Body of pancreas (tissue), 4 donors: ENCODE results near the gene SYNE1.

Source experiments
- POLR2A ChIP-seq, 3 donors: fragments of 450-650 bp; IDR thresholded peaks; one replicate each; pipeline ENCODE4 v1.6.1; 2016; ENCODE audit warnings: antibody characterized with exemption in 3 of 3, mild to moderate bottlenecking in 2 of 3
- TF ChIP-seq, protein P1 (sequence below), 7 experiments: fragments of 450-650 bp in 4 of 7; fragments of 200-600 bp in 3 of 7; sonication (generic) in 3 of 7; IDR thresholded peaks; one replicate each; pipeline ENCODE4 v1.5.1; 2016 to 2019; ENCODE audit warnings: antibody characterized with exemption in 7 of 7

GRCh38 chr6:152334555-152334954, 302.6 kb downstream of the SYNE1 start:
- TF ChIP-seq, protein P1, sequence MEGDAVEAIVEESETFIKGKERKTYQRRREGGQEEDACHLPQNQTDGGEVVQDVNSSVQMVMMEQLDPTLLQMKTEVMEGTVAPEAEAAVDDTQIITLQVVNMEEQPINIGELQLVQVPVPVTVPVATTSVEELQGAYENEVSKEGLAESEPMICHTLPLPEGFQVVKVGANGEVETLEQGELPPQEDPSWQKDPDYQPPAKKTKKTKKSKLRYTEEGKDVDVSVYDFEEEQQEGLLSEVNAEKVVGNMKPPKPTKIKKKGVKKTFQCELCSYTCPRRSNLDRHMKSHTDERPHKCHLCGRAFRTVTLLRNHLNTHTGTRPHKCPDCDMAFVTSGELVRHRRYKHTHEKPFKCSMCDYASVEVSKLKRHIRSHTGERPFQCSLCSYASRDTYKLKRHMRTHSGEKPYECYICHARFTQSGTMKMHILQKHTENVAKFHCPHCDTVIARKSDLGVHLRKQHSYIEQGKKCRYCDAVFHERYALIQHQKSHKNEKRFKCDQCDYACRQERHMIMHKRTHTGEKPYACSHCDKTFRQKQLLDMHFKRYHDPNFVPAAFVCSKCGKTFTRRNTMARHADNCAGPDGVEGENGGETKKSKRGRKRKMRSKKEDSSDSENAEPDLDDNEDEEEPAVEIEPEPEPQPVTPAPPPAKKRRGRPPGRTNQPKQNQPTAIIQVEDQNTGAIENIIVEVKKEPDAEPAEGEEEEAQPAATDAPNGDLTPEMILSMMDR (IDR thresholded peaks at IDR 0.05) = no peak
- no peak for TF ChIP-seq POLR2A (IDR thresholded peaks at IDR 0.05)
